HepG2 (cell line): Measurements from ENCODE around the gene TMC8. TPM values are rescaled to one million over a fixed set of nuclear protein-coding genes. Genes with fewer than 3 reads are reported as not detected.
A peak's percentile ranks its signal among the peaks of the same experiment; 100 is the strongest.

Experiments used
- BCL6 ChIP-seq: IDR thresholded peaks from 2 replicates; pipeline ENCODE4 v1.6.1; 2016; ENCODE audit warnings: missing genetic modification reagents, missing compliant biosample characterization
- GMEB1 ChIP-seq: sonication (generic); formaldehyde crosslinking; IDR thresholded peaks from 2 replicates; pipeline ENCODE4 v1.5.1; 2020; ENCODE audit warnings: missing genetic modification reagents, mild to moderate bottlenecking, borderline replicate concordance
- JUND ChIP-seq: sonication (generic); formaldehyde crosslinking; IDR thresholded peaks from 2 replicates; pipeline ENCODE4 v1.8.0; 2022; ENCODE audit warnings: mild to moderate bottlenecking, missing genetic modification reagents
- KDM5B ChIP-seq: sonication (generic); formaldehyde crosslinking; IDR thresholded peaks from 2 replicates; pipeline ENCODE4 v1.4.0; 2020; ENCODE audit warnings: missing genetic modification reagents, mild to moderate bottlenecking, borderline replicate concordance
- KLF6 ChIP-seq: IDR thresholded peaks from 2 replicates; pipeline ENCODE4 v1.8.0; 2016; ENCODE audit warnings: missing biosample characterization, missing genetic modification reagents
- MAF1 ChIP-seq: sonication (generic); formaldehyde crosslinking; IDR thresholded peaks from 2 replicates; pipeline ENCODE4 v1.5.0; 2020; ENCODE audit warnings: missing genetic modification reagents, borderline replicate concordance
- MED1 ChIP-seq: sonication (generic); formaldehyde crosslinking; IDR thresholded peaks from 2 replicates; pipeline ENCODE4 v1.4.0; 2020; ENCODE audit warnings: missing genetic modification reagents
- NBN ChIP-seq: fragments of 450-650 bp; conservative IDR thresholded peaks from 2 replicates; pipeline ENCODE4 v1.6.1; 2017
- NR2F2 ChIP-seq: IDR thresholded peaks from 2 replicates; pipeline ENCODE4 v1.6.1; 2012; ENCODE audit warnings: low read depth, inconsistent platforms, borderline replicate concordance
- SAP130 ChIP-seq: IDR thresholded peaks from 2 replicates; pipeline ENCODE4 v1.6.1; 2016; ENCODE audit warnings: low read depth
- SATB2 ChIP-seq: sonication (generic); formaldehyde crosslinking; IDR thresholded peaks from 2 replicates; pipeline ENCODE4 v1.5.0; 2020; ENCODE audit warnings: missing genetic modification reagents
- SIN3A ChIP-seq: IDR thresholded peaks from 2 replicates; pipeline ENCODE4 v1.6.1; 2011; ENCODE audit warnings: low read depth, mild to moderate bottlenecking, control low read depth, low read length, borderline replicate concordance
- SP4 ChIP-seq: sonication (generic); formaldehyde crosslinking; IDR thresholded peaks from 2 replicates; pipeline ENCODE4 v1.8.1; 2023; ENCODE audit warnings: mild to moderate bottlenecking, missing genetic modification reagents
- TFDP2 ChIP-seq: sonication (generic); formaldehyde crosslinking; IDR thresholded peaks from 2 replicates; pipeline ENCODE4 v1.4.0; 2020; ENCODE audit warnings: missing genetic modification reagents
- ZBTB34 ChIP-seq: sonication (generic); formaldehyde crosslinking; IDR thresholded peaks from 2 replicates; pipeline ENCODE4 v1.8.0; 2022; ENCODE audit warnings: mild to moderate bottlenecking, missing genetic modification reagents
- ZFP1 ChIP-seq: IDR thresholded peaks from 2 replicates; pipeline ENCODE4 v1.6.1; 2016
- ZNF124 ChIP-seq: sonication (generic); formaldehyde crosslinking; IDR thresholded peaks from 2 replicates; pipeline ENCODE4 v1.4.0; 2020; ENCODE audit warnings: missing genetic modification reagents
- ZNF160 ChIP-seq: sonication (generic); formaldehyde crosslinking; IDR thresholded peaks from 2 replicates; pipeline ENCODE4 v1.8.0; 2022; ENCODE audit warnings: mild to moderate bottlenecking, inconsistent platforms, missing genetic modification reagents
- ZNF18 ChIP-seq: sonication (generic); formaldehyde crosslinking; IDR thresholded peaks from 2 replicates; pipeline ENCODE4 v1.8.0; 2022; ENCODE audit warnings: mild to moderate bottlenecking, missing genetic modification reagents; ENCODE audit not compliant: insufficient replicate concordance
- ZNF451 ChIP-seq: sonication (generic); formaldehyde crosslinking; IDR thresholded peaks from 2 replicates; pipeline ENCODE4 v1.5.0; 2020; ENCODE audit warnings: mild to moderate bottlenecking, missing genetic modification reagents
- ZNF572 ChIP-seq: sonication (generic); formaldehyde crosslinking; IDR thresholded peaks from 2 replicates; pipeline ENCODE4 v1.5.1; 2020; ENCODE audit warnings: mild to moderate bottlenecking, missing genetic modification reagents
- ZNF615 ChIP-seq: sonication (generic); formaldehyde crosslinking; IDR thresholded peaks from 2 replicates; pipeline ENCODE4 v1.5.0; 2020; ENCODE audit warnings: mild to moderate bottlenecking, missing genetic modification reagents, borderline replicate concordance
- ZNF782 ChIP-seq: sonication (generic); formaldehyde crosslinking; IDR thresholded peaks from 2 replicates; pipeline ENCODE4 v1.4.0; 2020; ENCODE audit warnings: missing genetic modification reagents, mild to moderate bottlenecking, borderline replicate concordance
- ZNF850 ChIP-seq: sonication (generic); formaldehyde crosslinking; conservative IDR thresholded peaks from 2 replicates; pipeline ENCODE4 v1.9.0; 2021; ENCODE audit warnings: mild to moderate bottlenecking, missing genetic modification reagents
- ZSCAN9 ChIP-seq: IDR thresholded peaks from 2 replicates; pipeline ENCODE4 v1.6.1; 2016; ENCODE audit warnings: borderline replicate concordance
- polyA plus RNA-seq, 8 experiments: library from polyadenylated mRNA; depleted of rRNA in 3 of 8; stranded (reverse) in 7 of 8; unstranded in 1 of 8; fragments of >200 nt; fragmentation: Illumina TruSeq in 4 of 8; extraction: Trizol in 4 of 8; gene quantifications; 2 replicates each; pipeline versions ENCODE4 v1.2.1 to v1.2.3, GENCODE V29; 2011 to 2016; ENCODE audit warnings: low read depth in 4 of 8, missing spikeins in 1 of 8, mixed read lengths in 1 of 8; ENCODE audit not compliant: insufficient read depth in 1 of 8
- total RNA-seq, 5 experiments: library from RNA; depleted of rRNA; stranded (reverse); fragments of >200 nt; fragmentation: Illumina TruSeq; extraction: Trizol; gene quantifications; 2 replicates each; pipeline ENCODE4 v1.2.3, GENCODE V29; 2016; ENCODE audit warnings: low read depth in 1 of 5

Gene TMC8
- total and polyA plus RNA-seq, 2 of the 13 experiments (the other 11 are each of a cell fraction or from before 2014, with no cell fraction given): 0.53 to 7.8 TPM

GRCh38 chr17:78127239-78127887 is 3.2 kb upstream of the TMC8 start (continued):
- TF ChIP-seq GMEB1 (CRISPR knock-in tag): peak; percentile 53; the same call in 1 of the 2 replicates
- no peak for TF ChIP-seq ZNF18 (CRISPR knock-in tag)
- no peak for TF ChIP-seq ZSCAN9 (CRISPR knock-in tag)
- TF ChIP-seq JUND (CRISPR knock-in tag): no peak
- peak; percentile 46; the same call in 1 of the 2 replicates for TF ChIP-seq ZNF572 (CRISPR knock-in tag)
- TF ChIP-seq ZNF160 (CRISPR knock-in tag): no peak; the same call in 1 of the 2 replicates
- peak; percentile 69; the same call in 1 of the 2 replicates for TF ChIP-seq SIN3A
- no peak for TF ChIP-seq SATB2
- peak; percentile 74 for TF ChIP-seq NR2F2
- TF ChIP-seq NBN: no peak
- TF ChIP-seq ZFP1 (CRISPR knock-in tag): no peak
- no peak for TF ChIP-seq KDM5B (CRISPR knock-in tag)
- TF ChIP-seq ZNF850 (CRISPR knock-in tag): no peak
- peak; percentile 93; the same call in 1 of the 2 replicates for TF ChIP-seq ZNF782 (CRISPR knock-in tag)
- peak; percentile 94 for TF ChIP-seq MED1 (CRISPR knock-in tag)
- TF ChIP-seq ZNF451 (CRISPR knock-in tag): 0 out of 2 replicates have a peak, but pooled peaks have one; percentile 28
- TF ChIP-seq ZBTB34: no peak
- TF ChIP-seq SP4 (CRISPR knock-in tag): peak; percentile 52; the same call in 1 of the 2 replicates
- TF ChIP-seq BCL6 (CRISPR knock-in tag): peak; percentile 52; the same call in 1 of the 2 replicates
- peak; percentile 62; the same call in 1 of the 2 replicates for TF ChIP-seq ZNF124 (CRISPR knock-in tag)
- peak; percentile 30; the same call in 1 of the 2 replicates for TF ChIP-seq KLF6 (CRISPR knock-in tag)
- TF ChIP-seq ZNF615 (CRISPR knock-in tag): no peak; the same call in 1 of the 2 replicates
- no peak for TF ChIP-seq MAF1 (CRISPR knock-in tag)
- peak; percentile 98 for TF ChIP-seq SAP130 (CRISPR knock-in tag)
- TF ChIP-seq TFDP2 (CRISPR knock-in tag): peak; percentile 71
